Brain microvascular endothelial cell (primary cell): ENCODE results near the gene RERE.
A peak's percentile ranks its signal among the peaks of the same experiment; 100 is the strongest.

Experiments
- DNase-seq: peaks from one replicate; pipeline ENCODE4 v3.0.0-alpha.2; 2020
- H3K27ac ChIP-seq: fragments of 250-450 bp; sonication (Bioruptor Pico); 2 replicates; pipeline ENCODE4 v1.5.1; 2020; ENCODE audit warnings: mild to moderate bottlenecking, moderate library complexity
- H3K27me3 ChIP-seq: fragments of 250-450 bp; sonication (Bioruptor Pico); replicated peaks from 2 replicates; pipeline ENCODE4 v1.5.1; 2020; ENCODE audit warnings: mild to moderate bottlenecking
- H3K36me3 ChIP-seq: fragments of 250-450 bp; sonication (Bioruptor Pico); replicated peaks from 2 replicates; pipeline ENCODE4 v1.5.1; 2020; ENCODE audit warnings: mild to moderate bottlenecking
- H3K4me3 ChIP-seq: 2 replicates; pipeline ENCODE4 v1.5.1; 2011; ENCODE audit warnings: low read depth, mild to moderate bottlenecking, control low read depth, low read length, moderate library complexity
- CTCF ChIP-seq: IDR thresholded peaks from 2 replicates; pipeline ENCODE4 v1.5.1; 2011; ENCODE audit warnings: low read depth, mild to moderate bottlenecking, moderate library complexity, low read length, control low read depth, inconsistent platforms; ENCODE audit errors: missing control alignments
- in situ Hi-C: cut with HindIII; loops from 2 replicates; pipeline ENCODE4 v1.10.0; 2017; ENCODE audit warnings: low sequenced_read_pairs, low pct_ligation_motif_present

RERE gene

GRCh38 chr1:8467308-8467707 is 350.1 kb downstream of the RERE start:
- no peak overlapping the region for H3K27ac ChIP-seq
- TF ChIP-seq CTCF: no peak
- H3K4me3 ChIP-seq: no peak overlapping the region
- no peak for DNase-seq
- in situ Hi-C loops: no loop called here
- H3K36me3 ChIP-seq: no peaks in the 10 kb centered on the region
- H3K27me3 ChIP-seq: no peaks in the 10 kb centered on the region

GRCh38 chr1:8465692-8466091 is 351.7 kb downstream of the RERE start:
- no peak for DNase-seq
- Histone ChIP-seq H3K27me3 (no peaks in the 10 kb centered on the region), H3K36me3 (no peaks in the 10 kb centered on the region), H3K4me3 (no peak overlapping the region), H3K27ac (no peak overlapping the region)
- in situ Hi-C loops: no loop called here
- TF ChIP-seq CTCF: no peak

GRCh38 chr1:8465013-8465412 is 352.4 kb downstream of the RERE start:
- H3K27ac ChIP-seq: no peak overlapping the region
- no peak for TF ChIP-seq CTCF
- DNase-seq: no peak

GRCh38 chr1:8464377-8464776 is 353.1 kb downstream of the RERE start:
- H3K36me3 ChIP-seq: no peaks in the 10 kb centered on the region
- H3K27me3 ChIP-seq: no peaks in the 10 kb centered on the region
- in situ Hi-C loops: no loop called here
- no peak overlapping the region for H3K4me3 ChIP-seq
- no peak for DNase-seq
- no peak overlapping the region for H3K27ac ChIP-seq
- TF ChIP-seq CTCF: no peak

More at GRCh38 chr1:8465013-8465412, 352.4 kb downstream of the RERE start:
- Histone ChIP-seq H3K36me3 (no peaks in the 10 kb centered on the region), H3K4me3 (no peak overlapping the region), H3K27me3 (no peaks in the 10 kb centered on the region)
- in situ Hi-C loops: no loop called here

- peak; percentile 74 for DNase-seq
- in situ Hi-C loops: no loop called here
- no peak for TF ChIP-seq CTCF
- H3K4me3 ChIP-seq: peak overlapping the region; percentile 17
- no peaks in the 10 kb centered on the region for H3K27me3 ChIP-seq
- H3K27ac ChIP-seq: peak overlapping the region; percentile 70
- no peaks in the 10 kb centered on the region for H3K36me3 ChIP-seq
Measured at GRCh38 chr1:8463144-8463927, 354.1 kb downstream of the RERE start.
